Stomach (tissue), 9 donors: Measurements from ENCODE around the gene PRKG1. TPM values are rescaled to one million over a fixed set of nuclear protein-coding genes. Genes with fewer than 3 reads are reported as not detected.

ENCODE experiments used
- DNase-seq, 2 donors: peaks; one replicate each; pipeline versions ENCODE4 v3.0.0 to v3.0.0-alpha.2; 2013 to 2019
- H3K27ac ChIP-seq, 5 donors: fragments of 200-600 bp in 4 of 5; sonication (generic) in 4 of 5; one replicate each; pipeline ENCODE4 v1.5.1; 2013 to 2019; ENCODE audit warnings: mild to moderate bottlenecking in 1 of 5, moderate library complexity in 1 of 5
- H3K27me3 ChIP-seq, 3 donors: fragments of 200-600 bp; sonication (generic); one replicate each; pipeline ENCODE4 v1.5.1; 2017 to 2019; ENCODE audit warnings: mixed run types in 1 of 3
- H3K36me3 ChIP-seq, 4 donors: fragments of 200-600 bp; sonication (generic); 1 replicate in 3 of 4; 2 replicates in 1 of 4; pipeline ENCODE4 v1.5.1; 2016 to 2019
- H3K4me1 ChIP-seq, 4 donors: fragments of 200-600 bp; sonication (generic); one replicate each; pipeline ENCODE4 v1.5.1; 2016 to 2019
- H3K4me3 ChIP-seq, 4 donors: fragments of 200-600 bp; sonication (generic) in 3 of 4; one replicate each; pipeline ENCODE4 v1.5.1; 2016 to 2019; ENCODE audit warnings: mild to moderate bottlenecking in 1 of 4
- H3K9me3 ChIP-seq, 4 donors: fragments of 200-600 bp; sonication (generic); one replicate each; pipeline ENCODE4 v1.5.1; 2016 to 2019
- CTCF ChIP-seq, 7 experiments: fragments of 450-650 bp in 4 of 7; fragments of 200-600 bp in 3 of 7; sonication (generic) in 3 of 7; IDR thresholded peaks; one replicate each; pipeline ENCODE4 v1.5.1; 2016 to 2019; ENCODE audit warnings: antibody characterized with exemption in 7 of 7, control low read depth in 2 of 7, mild to moderate bottlenecking in 1 of 7
- EP300 ChIP-seq: sonication (generic); formaldehyde crosslinking; IDR thresholded peaks from one replicate; pipeline ENCODE4 v1.6.1; 2017; ENCODE audit warnings: antibody characterized with exemption
- POLR2A ChIP-seq, 4 donors: fragments of 450-650 bp; IDR thresholded peaks; one replicate each; pipeline ENCODE4 v1.6.1; 2016; ENCODE audit warnings: antibody characterized with exemption in 4 of 4, control low read depth in 2 of 4, mild to moderate bottlenecking in 1 of 4, moderate library complexity in 1 of 4
- POLR2AphosphoS5 ChIP-seq, 3 donors: sonication (generic); formaldehyde crosslinking; IDR thresholded peaks; one replicate each; pipeline ENCODE4 v1.6.1; 2016; ENCODE audit warnings: antibody characterized with exemption in 3 of 3
- WGBS, 5 donors: extraction: QIAGEN DNeasy Blood & Tissue Kit in 3 of 5; methylation state at CpG; one replicate each; pipeline versions ENCODE4 v1.1.5 to v1.1.7; 2013 to 2018; 5-methylcytosine and 5-hydroxymethylcytosine counted together
- intact Hi-C: fragments of 100-400 bp; cut with DNase I; formaldehyde crosslinking; loops from one replicate; pipeline ENCODE4 v1.15.1; 2023; ENCODE audit warnings: low total_unique reads
- polyA plus RNA-seq, 3 donors: library from polyadenylated mRNA; stranded (reverse); fragments of 200-250 nt; gene quantifications; one replicate each; pipeline ENCODE4 v1.2.3, GENCODE V29; 2013
- total RNA-seq, 5 donors: library from RNA; depleted of rRNA; stranded (reverse); fragments of >200 nt; gene quantifications; one replicate each; pipeline versions ENCODE4 v1.1.0 to v1.2.3, GENCODE V29; 2014 to 2016
- donor health status: healthy with polysubstance abuse.
- donor health status: Bipolar disorder and iron deficiency.
- donor health status: healthy.

PRKG1 gene
- total and polyA plus RNA-seq, 8 donors: 1.5 to 89.2 (median 14.3) TPM

DNA sequence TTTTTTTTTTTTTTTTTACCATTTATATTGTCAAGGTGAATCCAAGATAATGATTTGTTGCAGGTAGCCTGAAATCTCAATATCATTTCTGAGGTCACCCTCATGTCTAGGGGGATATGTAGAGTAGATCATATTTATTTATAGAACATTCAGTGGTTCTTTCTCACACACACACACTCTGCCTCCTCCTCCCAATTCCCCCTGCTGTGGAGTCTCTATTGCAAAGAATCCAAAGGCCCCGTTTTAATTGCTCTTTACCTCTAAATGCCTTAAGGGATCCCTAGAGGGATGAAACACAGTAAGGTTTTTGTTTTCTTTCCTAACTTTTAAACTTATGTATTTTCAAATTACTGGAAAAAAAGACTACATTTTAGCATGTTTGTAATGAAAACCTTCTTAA, 170.0 kb downstream of the PRKG1 start:
- no peak for DNase-seq
- H3K4me3 ChIP-seq: no peak overlapping the region
- H3K9me3 ChIP-seq: no peaks in the 10 kb centered on the region
- intact Hi-C loops: no loop called here
- TF ChIP-seq EP300 (no peak), POLR2A (IDR thresholded peaks at IDR 0.05) (no peak)
- H3K36me3 ChIP-seq: no peaks in the 10 kb centered on the region
- H3K27ac ChIP-seq: no peak overlapping the region
- WGBS, 5 donors: 61 to 83% (median 69%) methylated on average over 1 of the region's 1 CpG
- peaks cover 0 to 7% (median 0%) of the 10 kb centered on the region in 4 donors for H3K4me1 ChIP-seq
- H3K27me3 ChIP-seq: no peaks in the 10 kb centered on the region

DNA sequence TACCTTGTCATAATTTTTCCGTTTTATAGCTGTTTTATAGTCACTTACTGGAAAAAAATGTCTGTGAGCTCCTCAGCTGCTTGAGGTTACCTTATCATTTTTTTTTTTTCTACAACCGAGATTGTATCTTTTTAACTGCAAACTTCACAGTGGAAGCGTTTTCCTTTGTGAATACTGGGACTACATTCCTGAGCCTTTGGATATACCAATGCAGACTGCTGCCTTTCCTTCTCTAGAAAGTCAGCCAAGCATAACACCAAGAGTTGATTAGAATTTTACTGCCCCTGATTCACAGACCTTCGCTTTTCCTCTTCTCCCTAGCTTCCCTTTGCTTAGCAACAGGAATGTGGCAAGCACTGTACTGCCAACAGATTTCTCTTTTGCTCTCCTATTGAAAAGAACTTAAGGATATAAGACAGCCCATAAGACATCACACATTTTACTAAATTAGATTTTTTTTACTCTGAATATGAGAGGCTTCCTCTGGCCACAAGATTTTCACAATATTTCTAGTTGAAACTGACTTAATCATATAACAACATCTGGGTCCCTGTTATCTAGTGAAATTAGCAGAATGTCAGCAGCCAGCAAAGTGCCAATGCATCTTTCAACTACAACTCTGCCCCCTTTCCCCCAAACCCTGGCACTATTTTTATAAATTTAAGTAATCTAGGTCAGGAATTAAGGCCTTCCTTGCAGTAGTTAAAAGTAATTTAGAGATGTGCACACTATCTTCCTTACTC, 170.6 kb downstream of the PRKG1 start:
- TF ChIP-seq POLR2A (IDR thresholded peaks at IDR 0.05): no peak
- TF ChIP-seq CTCF (IDR thresholded peaks at IDR 0.05): no peak
- Histone ChIP-seq H3K27ac (no peak overlapping the region), H3K4me1 (peaks cover 0 to 7% (median 0%) of the 10 kb centered on the region in 4 donors), H3K4me3 (no peak overlapping the region), H3K27me3 (no peaks in the 10 kb centered on the region), H3K36me3 (no peaks in the 10 kb centered on the region), H3K9me3 (no peaks in the 10 kb centered on the region)
- DNase-seq: peak in 1 of 2 donors; percentile 42
- intact Hi-C loops: no loop called here
- WGBS, 5 donors: 20 to 32% (median 28%) methylated on average over 4 of the region's 4 CpGs

GRCh38 chr10:51246156-51246555, 171.9 kb downstream of the PRKG1 start:
- Histone ChIP-seq H3K27ac (no peak overlapping the region), H3K36me3 (no peaks in the 10 kb centered on the region), H3K4me1 (peaks cover 0 to 7% (median 0%) of the 10 kb centered on the region in 4 donors), H3K9me3 (no peaks in the 10 kb centered on the region), H3K27me3 (no peaks in the 10 kb centered on the region), H3K4me3 (no peak overlapping the region)
- 17 to 43% (median 20%) methylated on average over 1 of the region's 1 CpG for WGBS, 5 donors
- DNase-seq: no peak
- intact Hi-C loops: no loop called here
- TF ChIP-seq CTCF (IDR thresholded peaks at IDR 0.05) (no peak), POLR2AphosphoS5 (IDR thresholded peaks at IDR 0.05) (no peak), POLR2A (IDR thresholded peaks at IDR 0.05) (no peak), EP300 (no peak)

DNA sequence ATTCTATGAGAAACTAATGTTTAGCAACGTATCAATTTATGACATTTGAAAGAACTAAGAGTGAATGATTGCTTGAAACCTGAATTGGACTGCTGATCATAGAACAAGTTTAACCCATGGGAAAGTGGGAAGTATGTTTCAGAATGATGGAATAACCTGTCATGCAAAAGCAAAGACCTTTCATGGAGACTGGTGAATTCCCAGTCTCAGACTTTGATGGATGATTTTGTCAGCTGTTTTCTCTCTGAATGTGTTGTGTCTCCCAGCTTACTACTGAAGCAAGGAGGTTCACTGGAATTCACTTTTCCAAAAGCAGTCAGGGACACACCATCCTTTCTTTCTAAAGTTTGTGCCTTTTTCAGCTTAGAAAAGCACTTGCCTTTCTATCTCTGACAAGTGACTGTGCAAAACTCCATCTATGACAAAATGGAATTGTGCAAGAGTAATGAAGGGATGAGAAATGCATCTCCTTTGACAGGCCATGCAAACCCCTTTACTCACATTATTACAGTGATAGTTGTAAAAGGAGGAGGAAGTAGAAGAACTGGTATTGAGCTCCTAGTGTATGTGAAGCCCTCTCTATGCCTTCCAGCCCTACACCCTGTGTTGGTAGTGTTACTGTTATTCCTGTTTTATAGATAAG, 176.1 kb downstream of the PRKG1 start:
- no peak for TF ChIP-seq CTCF (IDR thresholded peaks at IDR 0.05)
- no peak for TF ChIP-seq POLR2A (IDR thresholded peaks at IDR 0.05)
- no peak for TF ChIP-seq EP300
- no peak for TF ChIP-seq POLR2AphosphoS5 (IDR thresholded peaks at IDR 0.05)
- Histone ChIP-seq H3K4me3 (no peak overlapping the region), H3K4me1 (no peaks in the 10 kb centered on the region), H3K9me3 (no peaks in the 10 kb centered on the region), H3K27ac (no peak overlapping the region), H3K27me3 (no peaks in the 10 kb centered on the region), H3K36me3 (no peaks in the 10 kb centered on the region)
- WGBS, 5 donors: 72 to 98% (median 90%) methylated on average over 1 of the region's 1 CpG
- no peak for DNase-seq
- intact Hi-C loops: no loop called here

- H3K36me3 ChIP-seq: no peaks in the 10 kb centered on the region
- H3K27ac ChIP-seq: no peak overlapping the region
These were observed 176.8 kb downstream of the PRKG1 start for GRCh38 chr10:51251110-51251509.

More at GRCh38 chr10:51251110-51251509, 176.8 kb downstream of the PRKG1 start:
- Histone ChIP-seq H3K27me3 (no peaks in the 10 kb centered on the region), H3K4me3 (no peak overlapping the region), H3K4me1 (no peaks in the 10 kb centered on the region), H3K9me3 (no peaks in the 10 kb centered on the region)
- intact Hi-C loops: no loop called here
- 27 to 69% (median 53%) methylated on average over 1 of the region's 1 CpG for WGBS, 5 donors
- TF ChIP-seq CTCF (IDR thresholded peaks at IDR 0.05) (no peak), EP300 (no peak), POLR2A (IDR thresholded peaks at IDR 0.05) (no peak), POLR2AphosphoS5 (IDR thresholded peaks at IDR 0.05) (no peak)
- DNase-seq: no peak
